IPS-18c (cell line): ENCODE data around the gene DEFB129.
"Not testable (repeated sequence)": the region's sequence is repeated elsewhere in the genome, so short reads cannot be mapped to it uniquely, and the experiment has no call there.

Experiments
- H3K4me3 ChIP-seq: 2 replicates; pipeline ENCODE4 v1.7.0; 2013; ENCODE audit warnings: low read depth, mild to moderate bottlenecking, low read length, moderate library complexity; ENCODE audit not compliant: insufficient read depth
- H3K9me3 ChIP-seq: one replicate; pipeline ENCODE4 v1.6.1; 2013; ENCODE audit warnings: mild to moderate bottlenecking, low read length, moderate library complexity; ENCODE audit not compliant: control insufficient read depth, insufficient read depth

DEFB129 gene, protein sequence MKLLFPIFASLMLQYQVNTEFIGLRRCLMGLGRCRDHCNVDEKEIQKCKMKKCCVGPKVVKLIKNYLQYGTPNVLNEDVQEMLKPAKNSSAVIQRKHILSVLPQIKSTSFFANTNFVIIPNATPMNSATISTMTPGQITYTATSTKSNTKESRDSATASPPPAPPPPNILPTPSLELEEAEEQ

GRCh38 chr20:226958-227357, at the start of gene DEFB129:
TSS of gene DEFB129 (plus strand) at chr20:227258. CDS start at chr20:227289, 31 bp downstream.
- Histone ChIP-seq H3K9me3 (no peaks in the 10 kb centered on the region), H3K4me3 (no peak within 1 kb of the TSS)

GRCh38 chr20:184288-184687, 42.8 kb upstream of the DEFB129 start:
- H3K9me3 ChIP-seq = peaks cover 1% of the 10 kb centered on the region
- H3K4me3 ChIP-seq = no peak overlapping the region

DNA sequence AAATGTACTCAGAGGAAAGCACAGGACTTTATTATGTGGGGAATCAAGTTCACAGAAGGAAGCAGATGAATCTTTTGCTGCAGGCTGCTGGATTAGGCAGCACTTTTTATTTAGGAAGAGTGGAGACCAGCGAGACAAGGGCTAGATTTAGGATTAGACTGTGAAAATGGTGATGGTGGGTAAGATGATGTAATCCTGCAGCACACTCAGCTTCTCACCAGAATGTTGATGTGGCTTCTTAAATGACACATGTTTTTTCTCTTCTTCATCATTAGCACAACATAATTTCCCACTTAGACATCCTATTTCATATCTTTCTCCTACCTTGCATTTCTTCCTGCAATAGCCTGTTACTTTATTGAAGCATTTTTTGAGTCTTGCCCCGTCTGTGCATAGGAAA, 39.3 kb upstream of the DEFB129 start:
- no peak overlapping the region for H3K4me3 ChIP-seq

DNA sequence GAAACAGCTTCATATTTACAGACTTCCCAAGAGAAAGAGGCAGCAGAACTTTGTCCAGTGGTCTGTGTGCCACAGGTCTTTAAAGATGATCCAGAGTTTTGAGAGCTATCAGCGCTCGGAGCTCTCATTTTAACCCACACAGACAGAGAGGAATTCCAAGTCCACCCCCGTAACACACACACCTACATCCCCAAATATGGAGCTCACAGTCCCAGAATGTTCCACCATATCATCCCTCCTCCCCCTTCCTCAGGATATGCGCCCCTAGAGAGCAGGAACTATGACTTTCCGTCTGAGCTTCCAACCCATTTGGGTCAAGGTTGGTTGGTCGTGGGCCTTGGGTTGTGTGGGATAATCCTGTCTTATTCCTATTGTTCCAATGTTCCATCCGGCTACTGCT, 37.4 kb upstream of the DEFB129 start, which contains the start of gene DEFB128:
Gene DEFB128, minus strand, starts transcription at position 101 of the 400 bp plus-strand sequence. Its CDS starts 88 bp downstream, at position 13.
- H3K4me3 ChIP-seq = no peak within 1 kb of the TSS
- H3K9me3 ChIP-seq = peaks cover 2% of the 10 kb centered on the region

More for the DNA sequence above, 39.3 kb upstream of the DEFB129 start:
- H3K9me3 ChIP-seq = peaks cover 2% of the 10 kb centered on the region

DNA sequence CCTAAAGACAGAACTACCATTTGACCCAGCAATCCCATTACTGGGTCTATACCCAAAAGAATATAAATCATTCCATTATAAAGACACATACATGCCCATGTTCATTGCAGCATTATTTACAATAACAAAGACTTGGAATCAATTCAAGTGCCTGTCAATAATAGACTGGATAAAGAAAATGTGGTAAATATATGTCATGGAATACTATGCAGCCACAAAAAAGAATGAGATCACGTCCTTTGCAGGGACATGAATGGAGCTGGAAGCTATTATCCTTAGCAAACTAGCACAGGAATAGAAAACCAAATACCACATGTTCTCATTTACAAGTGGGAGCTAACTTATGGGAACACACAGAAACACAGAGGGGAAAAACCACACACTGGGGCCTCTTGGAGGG, 28.8 kb upstream of the DEFB129 start:
- H3K4me3 ChIP-seq = no peak overlapping the region
- peaks cover 2% of the 10 kb centered on the region for H3K9me3 ChIP-seq

- peaks cover 4% of the 10 kb centered on the region for H3K9me3 ChIP-seq
- H3K4me3 ChIP-seq = no peak overlapping the region
Observed at GRCh38 chr20:199996-200395, 27.1 kb upstream of the DEFB129 start.

- H3K4me3 ChIP-seq, H3K9me3 ChIP-seq: not testable (repeated sequence)
Observed at GRCh38 chr20:203630-204029, 23.4 kb upstream of the DEFB129 start.

- peaks cover 2% of the 10 kb centered on the region for H3K9me3 ChIP-seq
Observed at GRCh38 chr20:208942-209566, 18.0 kb upstream of the DEFB129 start.

DNA sequence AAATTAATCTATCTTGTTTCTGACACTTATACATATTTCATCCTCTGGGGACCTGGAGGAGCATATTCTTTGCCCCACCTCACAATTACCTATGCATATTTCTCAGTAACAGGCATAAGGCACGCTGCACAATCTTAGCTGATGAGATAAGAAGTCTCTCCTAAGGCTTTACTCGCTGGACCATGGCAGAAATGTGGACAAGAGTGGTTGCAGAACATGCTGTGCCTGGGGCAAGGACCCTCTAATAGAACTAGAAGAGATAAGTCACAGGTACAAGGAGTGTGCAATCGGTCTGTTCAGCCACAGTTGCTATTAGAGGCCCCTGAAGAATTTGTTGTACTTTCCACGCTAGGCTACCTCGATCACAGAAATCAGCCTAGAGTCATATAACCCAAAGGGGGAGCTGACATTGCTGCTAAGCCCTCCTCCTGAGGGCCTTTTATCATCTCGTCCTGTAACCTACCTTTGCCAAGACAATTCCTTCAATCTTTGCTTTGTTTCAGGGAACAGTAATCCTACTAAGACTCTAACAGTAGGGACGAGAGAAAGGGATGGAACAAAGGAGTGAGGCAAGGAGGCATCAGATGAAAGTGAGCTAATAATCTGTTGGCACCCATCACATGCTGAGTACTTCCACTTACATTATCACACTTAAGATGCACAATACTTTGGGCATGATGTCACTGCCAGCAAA, 16.1 kb upstream of the DEFB129 start:
- Histone ChIP-seq H3K4me3 (no peak overlapping the region), H3K9me3 (no peaks in the 10 kb centered on the region)

More at GRCh38 chr20:208942-209566, 18.0 kb upstream of the DEFB129 start:
- no peak overlapping the region for H3K4me3 ChIP-seq

GRCh38 chr20:214383-214782, 12.7 kb upstream of the DEFB129 start:
- Histone ChIP-seq H3K9me3 (no peaks in the 10 kb centered on the region), H3K4me3 (no peak overlapping the region)

GRCh38 chr20:215796-216195, 11.3 kb upstream of the DEFB129 start:
- Histone ChIP-seq H3K9me3 (no peaks in the 10 kb centered on the region), H3K4me3 (no peak overlapping the region)

DNA sequence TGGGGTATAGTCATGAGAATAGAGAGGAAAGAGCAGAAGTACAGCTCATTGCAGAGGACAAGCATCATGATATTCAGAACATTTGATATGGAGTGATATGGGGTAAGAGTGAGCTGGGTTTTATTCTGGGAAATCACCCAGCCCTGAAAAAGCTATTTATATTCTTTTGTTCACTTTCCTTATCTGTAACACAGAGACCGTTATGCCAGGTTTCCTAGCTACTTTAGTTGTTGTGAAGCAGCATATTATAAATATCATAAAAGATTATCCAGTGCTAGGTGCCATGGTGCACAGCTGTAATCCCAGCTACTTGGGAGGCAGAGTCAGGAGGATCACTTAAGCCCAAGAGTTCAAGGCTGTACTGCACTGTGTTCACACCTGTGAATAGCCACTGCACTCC, 9.8 kb upstream of the DEFB129 start:
- Histone ChIP-seq H3K9me3 (no peaks in the 10 kb centered on the region), H3K4me3 (no peak overlapping the region)

- no peak overlapping the region for H3K4me3 ChIP-seq
Observed at GRCh38 chr20:219290-220115, 7.6 kb upstream of the DEFB129 start.

GRCh38 chr20:221258-221830, 5.7 kb upstream of the DEFB129 start:
- no peaks in the 10 kb centered on the region for H3K9me3 ChIP-seq
- H3K4me3 ChIP-seq = no peak overlapping the region

More at GRCh38 chr20:219290-220115, 7.6 kb upstream of the DEFB129 start:
- no peaks in the 10 kb centered on the region for H3K9me3 ChIP-seq

- H3K4me3 ChIP-seq, H3K9me3 ChIP-seq: not testable (repeated sequence)
Observed at GRCh38 chr20:225879-226278, 1.2 kb upstream of the DEFB129 start.

DNA sequence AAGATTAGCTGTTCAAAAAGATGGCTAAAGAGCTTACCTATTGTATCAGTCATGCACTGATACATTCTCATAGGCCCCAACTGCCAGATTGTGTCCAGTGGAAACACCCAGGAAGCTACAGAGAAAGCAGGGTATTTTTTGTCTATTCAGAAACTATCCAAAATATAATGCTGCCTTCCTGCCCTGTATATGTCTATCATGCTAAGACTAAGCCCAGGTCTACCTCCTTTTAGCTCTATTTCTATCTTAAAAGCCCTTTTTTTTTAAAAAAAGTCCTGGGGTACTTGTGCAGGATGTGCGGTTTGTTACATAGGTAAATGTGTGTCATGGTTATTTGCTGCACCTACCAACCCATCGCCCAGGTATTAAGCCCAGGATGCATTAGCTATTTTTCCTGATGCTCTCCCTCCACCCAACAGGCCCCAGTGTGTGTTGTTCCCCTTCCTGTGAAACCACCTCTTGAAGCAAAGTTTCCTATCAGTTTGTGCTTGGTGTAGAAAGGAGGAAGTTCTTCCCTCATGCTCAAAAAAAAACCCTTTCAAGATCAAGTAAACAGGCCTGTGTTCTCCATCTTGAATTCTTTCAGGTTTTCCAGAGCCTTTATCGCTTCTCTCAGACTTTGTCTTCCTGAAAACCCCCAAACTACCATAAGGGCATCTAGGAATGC, 514 bp downstream of the DEFB129 start:
- Histone ChIP-seq H3K9me3 (no peaks in the 10 kb centered on the region), H3K4me3 (no peak overlapping the region)

- no peak overlapping the region for H3K4me3 ChIP-seq
- H3K9me3 ChIP-seq = no peaks in the 10 kb centered on the region
Observed at GRCh38 chr20:235891-236290, 8.8 kb downstream of the DEFB129 start.
